SH-SY5Y (cell line): ENCODE results near the gene OS9.

ENCODE experiments used
- GATA2 ChIP-seq: IDR thresholded peaks from 2 replicates; pipeline ENCODE4 v1.6.1; 2011; ENCODE audit warnings: mild to moderate bottlenecking, low read depth, low read length
- GATA3 ChIP-seq: IDR thresholded peaks from 2 replicates; pipeline ENCODE4 v1.6.1; 2011; ENCODE audit warnings: low read depth, mild to moderate bottlenecking, low read length, moderate library complexity

The OS9 gene

GRCh38 chr12:57764662-57765002 is 70.7 kb downstream of the OS9 start:
- no peak for TF ChIP-seq GATA3

GRCh38 chr12:57765003-57765697 is 71.2 kb downstream of the OS9 start:
- no peak for TF ChIP-seq GATA3
- no peak for TF ChIP-seq GATA2

GRCh38 chr12:57765698-57766463 is 71.9 kb downstream of the OS9 start:
- TF ChIP-seq GATA3, result no peak
- no peak for TF ChIP-seq GATA2

GRCh38 chr12:57766464-57767304 is 72.8 kb downstream of the OS9 start, which contains the start of gene CYP27B1:
Gene CYP27B1, minus strand, starts transcription at chr12:57767078. Its CDS starts 37 bp downstream, at chr12:57767041.
- TF ChIP-seq GATA3 (no peak), GATA2 (peak; percentile 85)

- no peak for TF ChIP-seq GATA2
- TF ChIP-seq GATA3, result no peak
Observed at GRCh38 chr12:57767305-57767698, 73.4 kb downstream of the OS9 start.

GRCh38 chr12:57767876-57768275 is 73.9 kb downstream of the OS9 start:
- TF ChIP-seq GATA2, result no peak
- no peak for TF ChIP-seq GATA3

GRCh38 chr12:57769594-57769993 is 75.7 kb downstream of the OS9 start:
- TF ChIP-seq GATA2 (no peak), GATA3 (no peak)

GRCh38 chr12:57770734-57771133 is 76.8 kb downstream of the OS9 start:
- TF ChIP-seq GATA2 (no peak), GATA3 (no peak)
